Measurements from ENCODE around the gene ADAMTSL1.

Gene ADAMTSL1

DNA sequence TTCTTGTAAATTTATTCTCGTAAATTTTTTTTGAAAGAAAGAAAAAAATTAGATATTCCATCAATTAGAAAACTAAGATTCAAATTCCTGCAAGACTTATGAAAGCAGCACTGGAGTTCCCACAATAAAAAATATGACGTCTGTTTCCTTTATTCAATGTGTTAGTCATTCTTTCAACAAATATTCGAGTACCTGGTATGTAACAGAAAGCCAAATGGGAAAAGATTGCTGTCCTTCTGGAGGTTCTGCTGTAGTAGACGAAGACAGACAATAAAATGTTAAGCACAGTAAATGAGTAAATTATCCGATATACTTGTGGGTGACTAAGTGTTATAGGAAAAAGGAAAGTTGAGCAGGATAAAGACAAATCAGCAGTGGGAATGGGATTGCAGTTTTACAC, 92.2 kb downstream of the ADAMTSL1 start:
- no peak for DNase-seq

DNA sequence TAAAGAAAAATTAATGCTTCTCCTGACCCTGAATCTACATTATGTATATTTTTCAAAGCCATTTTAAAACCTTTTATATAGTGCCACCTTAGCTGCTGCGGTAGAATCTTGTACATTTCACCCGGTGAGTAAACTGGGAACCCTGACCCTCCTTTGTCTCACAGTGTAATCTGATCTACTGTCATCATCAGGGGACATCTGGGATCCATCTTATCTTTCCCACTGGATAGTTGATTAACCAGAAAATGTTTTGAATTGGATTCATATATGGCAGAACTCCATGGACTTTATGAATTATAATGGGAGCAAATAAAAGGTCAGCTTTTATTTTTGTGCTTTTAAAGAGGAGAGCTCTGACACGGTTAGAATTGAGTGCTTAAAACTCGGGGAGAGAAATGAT, 95.0 kb downstream of the ADAMTSL1 start:
- no peak for DNase-seq

DNA sequence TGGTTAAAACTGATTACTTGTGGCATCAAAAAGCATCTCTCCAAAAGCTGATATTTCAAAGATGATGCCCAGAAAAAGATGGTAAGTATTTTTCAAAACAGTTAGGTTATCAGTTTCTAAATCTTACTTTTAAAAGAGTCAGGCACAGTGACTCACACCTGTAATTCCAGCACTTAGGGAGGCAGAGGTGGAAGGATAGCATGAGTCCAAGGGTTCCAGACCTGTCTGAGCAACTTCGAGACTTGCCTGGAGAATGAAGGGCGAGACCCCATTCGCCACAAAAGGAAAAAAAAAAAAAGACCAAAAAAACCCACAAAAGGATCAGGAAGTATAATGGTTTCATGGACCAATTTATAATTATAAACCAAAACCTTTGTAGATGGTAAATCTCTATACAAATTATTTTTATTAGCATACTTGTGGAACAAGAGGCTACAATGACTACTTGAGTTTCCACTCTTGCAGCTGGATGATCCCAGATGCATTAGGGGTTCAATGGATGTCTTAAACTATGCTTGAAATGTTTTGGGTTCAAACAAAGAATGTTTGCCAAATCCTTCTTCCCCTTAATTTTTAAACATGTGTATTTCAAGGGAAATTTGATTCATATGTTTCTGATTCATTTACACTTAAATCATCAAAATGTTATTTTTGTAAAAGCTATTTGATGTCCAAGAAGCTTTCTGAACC, 96.1 kb downstream of the ADAMTSL1 start:
- DNase-seq, result no peak

DNA sequence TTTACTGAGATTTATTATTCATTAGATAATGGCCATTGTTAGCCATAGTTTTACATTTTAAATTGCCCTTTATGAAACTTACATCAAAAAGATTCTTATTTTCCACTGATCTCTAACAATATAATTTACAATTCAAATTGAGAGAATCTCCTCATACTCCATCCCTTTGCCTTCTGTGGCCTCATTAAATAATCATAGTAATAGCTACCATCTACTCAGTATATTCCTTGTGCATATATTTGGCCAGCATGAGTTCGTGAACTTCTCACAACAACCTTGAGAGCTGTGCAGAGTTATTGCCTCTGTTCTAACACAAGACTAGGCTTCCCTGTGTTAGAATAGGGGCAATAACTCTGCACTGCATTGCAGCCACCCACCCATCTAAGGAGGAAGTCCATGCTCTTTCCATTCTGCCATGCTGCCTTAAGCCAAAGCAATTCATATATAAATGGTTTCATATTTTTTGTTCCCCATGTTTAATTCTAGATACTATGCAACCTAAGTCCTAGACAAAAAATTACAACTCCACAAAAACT, 99.1 kb downstream of the ADAMTSL1 start:
- DNase-seq, result no peak

DNA sequence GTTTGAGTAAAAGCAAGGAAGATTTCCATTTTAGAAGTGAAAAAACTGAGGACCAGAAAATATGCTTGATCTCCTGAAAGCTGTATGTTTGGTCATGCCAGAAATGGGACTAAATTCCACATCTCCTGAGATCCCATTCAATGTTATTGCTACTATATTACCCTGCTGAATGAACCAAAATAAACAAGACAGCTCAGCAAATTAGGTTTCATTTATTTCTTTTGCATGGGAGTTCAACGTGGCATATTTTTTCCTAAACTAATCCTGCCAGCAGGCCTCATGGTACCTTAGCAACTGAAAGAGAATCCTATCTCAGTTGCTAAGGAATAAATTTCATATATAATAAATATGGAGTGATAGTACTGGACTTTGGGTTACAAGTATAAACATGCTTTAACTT, 101.7 kb downstream of the ADAMTSL1 start:
- DNase-seq, result no peak

DNA sequence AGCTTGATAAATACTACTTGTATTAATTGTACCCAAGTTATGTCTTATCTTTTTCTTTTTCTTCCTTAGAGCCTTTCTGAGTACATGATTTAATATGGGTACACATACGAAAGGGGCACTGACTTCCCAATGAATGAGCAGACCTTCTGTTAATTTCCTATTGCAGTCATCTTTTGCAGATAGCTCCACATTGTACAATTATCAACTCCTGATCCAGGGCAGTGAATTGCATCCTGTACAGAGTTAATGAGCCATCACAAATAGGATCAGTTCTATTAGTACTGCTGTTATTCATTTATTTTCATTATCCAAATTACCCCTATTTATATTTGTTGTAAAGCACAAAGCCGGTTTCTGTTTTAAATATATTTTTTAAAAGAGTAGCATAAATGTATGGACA, 105.6 kb downstream of the ADAMTSL1 start:
- DNase-seq, result no peak

DNA sequence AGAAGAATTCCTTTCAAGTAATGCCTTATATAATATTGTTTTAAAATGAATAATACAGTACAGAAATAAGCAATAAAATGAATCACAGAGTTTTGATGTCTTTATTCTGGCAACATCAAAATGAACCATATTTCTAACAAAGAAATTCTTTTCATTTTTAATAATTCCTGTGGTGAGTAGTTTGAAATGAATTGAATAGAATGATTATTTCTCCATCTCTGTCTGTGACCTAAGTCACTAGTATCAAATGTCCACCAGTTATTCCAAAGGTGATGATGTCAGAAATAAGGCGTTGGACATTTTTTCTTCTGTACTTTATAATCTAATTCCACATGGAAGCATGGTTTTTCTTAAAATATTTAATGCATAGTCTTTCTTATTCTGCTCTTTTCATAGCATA, 106.2 kb downstream of the ADAMTSL1 start:
- no peak for DNase-seq

DNA sequence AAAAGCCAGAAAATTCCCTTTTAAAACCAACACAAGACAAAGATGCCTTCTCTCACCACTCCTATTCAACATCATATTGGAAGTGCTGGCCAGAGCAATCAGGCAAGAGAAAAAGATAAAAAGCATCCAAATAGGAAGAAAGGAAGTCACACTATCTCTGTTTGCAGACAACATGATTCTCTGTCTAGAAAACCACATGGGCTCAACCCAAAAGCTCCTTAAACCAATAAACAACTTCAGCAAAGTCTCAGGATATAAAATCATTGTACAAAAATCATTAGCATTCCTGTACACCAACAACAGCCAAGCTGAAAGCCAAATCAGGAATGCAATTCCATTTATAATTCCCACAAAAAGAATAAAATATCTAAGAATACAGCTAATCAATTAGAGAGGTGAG, 112.0 kb downstream of the ADAMTSL1 start:
- DNase-seq, result no peak

DNA sequence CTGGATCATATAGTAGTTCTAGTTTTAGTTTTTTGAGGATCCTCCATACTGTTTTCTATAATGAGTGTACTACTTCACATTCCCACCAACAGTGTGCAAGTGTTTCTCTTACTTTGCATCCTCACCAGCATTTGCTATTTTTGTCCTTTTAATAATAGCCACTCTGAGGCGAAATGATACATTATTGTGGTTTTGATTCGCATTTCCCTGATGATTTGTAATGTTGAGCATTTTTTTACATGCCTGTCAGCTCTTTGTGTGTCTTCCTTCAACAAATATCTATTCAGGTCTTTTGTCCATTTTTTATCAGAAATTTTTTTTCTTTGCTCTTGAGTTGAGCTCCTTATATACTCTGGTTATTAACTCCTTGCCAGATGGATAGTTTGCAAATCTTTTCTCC, 114.0 kb downstream of the ADAMTSL1 start:
- no peak for DNase-seq

DNA sequence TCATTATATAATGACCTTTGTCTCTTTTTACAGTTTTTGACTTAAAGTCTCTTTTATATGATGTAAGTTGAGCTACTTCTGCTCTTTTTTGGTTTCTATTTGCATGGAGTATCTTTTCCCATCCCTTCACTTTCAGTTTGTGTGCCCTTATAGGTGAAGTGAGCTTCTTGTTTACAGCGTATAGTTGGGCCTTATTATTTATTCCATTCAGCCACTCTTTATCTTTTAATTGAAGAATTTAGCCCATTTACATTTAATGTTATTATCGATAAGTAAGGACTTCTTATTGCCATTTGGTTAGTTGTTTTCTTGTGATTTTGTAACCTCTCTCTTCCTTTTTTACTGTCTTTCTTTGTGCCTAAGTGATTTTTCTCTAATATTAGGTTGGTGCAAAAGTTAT, 117.3 kb downstream of the ADAMTSL1 start:
- DNase-seq, result no peak

DNA sequence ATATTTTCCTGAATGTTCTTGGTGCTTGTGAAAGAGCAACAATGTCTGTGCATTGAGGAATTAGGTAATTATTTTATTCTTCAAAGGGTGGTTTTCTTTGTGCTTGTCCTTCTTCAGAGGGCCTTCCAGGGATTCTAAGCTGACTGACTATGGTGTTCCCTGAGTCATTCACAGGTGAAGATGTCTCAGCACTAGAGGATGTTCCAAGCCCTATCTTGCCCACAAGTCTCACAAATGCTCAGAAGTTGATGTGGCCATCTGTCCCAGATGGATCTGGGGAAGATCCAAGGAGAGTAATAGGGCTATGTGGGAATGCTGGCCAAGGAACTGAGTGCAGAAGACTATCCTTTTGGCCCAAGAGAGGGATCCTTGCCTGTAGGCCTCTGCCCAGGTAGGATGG, 120.9 kb downstream of the ADAMTSL1 start:
- DNase-seq, result no peak

DNA sequence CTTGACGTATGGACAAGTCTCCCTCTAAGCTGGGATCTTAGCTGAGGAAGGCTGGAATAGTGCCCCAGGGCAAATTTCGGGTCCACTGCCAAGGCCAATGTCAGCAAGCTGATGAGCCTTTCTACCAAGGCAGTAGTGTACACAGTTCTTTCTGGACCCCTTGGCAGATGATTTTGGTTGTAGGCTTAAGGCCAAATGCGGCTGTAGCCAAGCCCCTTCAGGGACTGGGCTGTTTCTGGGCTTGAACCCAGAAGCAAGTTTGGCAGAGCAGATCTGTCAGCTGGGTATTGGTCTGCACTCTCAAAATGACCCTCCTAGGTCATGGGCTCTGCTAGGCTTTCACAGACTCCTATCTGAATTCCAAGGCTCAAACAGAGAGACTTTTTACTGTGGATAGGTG, 121.6 kb downstream of the ADAMTSL1 start:
- no peak for DNase-seq

DNA sequence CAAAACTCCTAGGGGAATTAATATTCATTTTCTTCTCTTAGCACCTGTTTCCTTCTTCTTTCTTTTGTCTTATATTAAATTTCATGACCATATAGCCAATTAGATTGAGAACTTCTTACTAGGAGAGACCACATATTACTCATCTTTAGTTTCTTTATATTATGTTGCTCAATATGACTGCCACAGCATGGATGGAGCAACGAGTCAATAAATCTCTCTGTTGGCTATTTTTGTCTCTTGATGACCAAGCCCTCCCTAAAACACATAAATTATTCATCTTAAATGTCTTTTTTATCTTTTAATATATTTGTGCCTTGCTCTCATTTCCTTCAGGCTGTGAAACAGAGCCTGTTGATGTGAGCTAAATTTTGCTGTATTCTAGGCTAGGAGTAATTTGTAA, 123.0 kb downstream of the ADAMTSL1 start:
- no peak for DNase-seq

DNA sequence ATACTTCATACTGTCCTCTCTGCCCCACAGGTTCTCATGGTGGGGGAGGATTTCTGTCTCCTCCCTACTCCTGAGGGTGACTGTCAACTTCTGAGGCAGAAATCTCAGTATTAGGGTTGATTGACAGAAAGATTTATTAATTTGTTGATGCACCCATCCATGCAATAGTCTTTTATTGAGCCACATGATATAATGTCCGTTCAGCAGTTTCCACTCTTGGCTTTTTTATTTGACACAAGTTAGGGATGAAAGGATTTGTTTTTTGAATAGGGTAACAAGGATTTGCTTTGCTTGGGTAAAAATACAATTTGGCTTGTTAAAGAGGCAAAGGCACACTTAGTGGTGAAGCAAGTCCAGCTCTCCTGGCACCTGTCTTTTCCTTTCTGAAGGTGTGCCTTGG, 125.0 kb downstream of the ADAMTSL1 start:
- no peak for DNase-seq

DNA sequence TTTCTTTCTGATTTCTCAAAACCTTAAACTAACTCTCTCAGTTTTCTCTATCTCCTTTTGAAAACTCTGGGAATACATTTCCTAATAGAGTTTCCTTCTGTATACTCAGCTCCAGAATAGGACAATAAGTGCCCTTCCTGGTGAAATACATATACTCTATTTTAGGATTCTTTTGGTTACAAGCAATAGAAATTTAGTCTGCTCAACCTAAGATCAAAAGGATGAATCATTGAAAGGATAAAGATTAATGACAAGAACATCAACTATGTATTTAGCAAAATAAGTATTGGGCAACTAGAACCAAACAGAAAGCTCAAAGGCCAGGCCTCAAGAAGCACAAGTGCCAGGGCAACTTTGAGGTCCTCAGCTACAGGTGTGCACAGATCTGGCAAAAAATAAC, 127.1 kb downstream of the ADAMTSL1 start:
- DNase-seq, result no peak

DNA sequence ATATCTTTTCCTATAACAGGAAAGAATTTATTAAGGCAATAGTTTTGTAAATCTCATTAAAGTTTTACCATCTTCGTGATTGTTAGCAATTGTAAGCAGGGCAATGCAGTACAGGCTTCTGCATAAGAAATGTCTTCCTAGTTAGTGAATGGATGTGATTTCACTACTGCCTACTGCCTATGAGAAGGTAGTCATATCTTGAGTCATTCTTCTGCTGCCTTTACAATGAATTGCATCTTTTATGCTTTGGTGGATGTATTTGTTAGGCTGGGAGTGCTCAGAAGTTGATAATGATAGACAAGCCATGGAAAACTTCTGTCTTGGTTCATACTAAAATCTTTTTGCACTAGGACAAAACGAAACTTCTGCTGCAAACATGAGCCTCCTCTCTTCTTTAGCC, 128.0 kb downstream of the ADAMTSL1 start:
- DNase-seq, result no peak

DNA sequence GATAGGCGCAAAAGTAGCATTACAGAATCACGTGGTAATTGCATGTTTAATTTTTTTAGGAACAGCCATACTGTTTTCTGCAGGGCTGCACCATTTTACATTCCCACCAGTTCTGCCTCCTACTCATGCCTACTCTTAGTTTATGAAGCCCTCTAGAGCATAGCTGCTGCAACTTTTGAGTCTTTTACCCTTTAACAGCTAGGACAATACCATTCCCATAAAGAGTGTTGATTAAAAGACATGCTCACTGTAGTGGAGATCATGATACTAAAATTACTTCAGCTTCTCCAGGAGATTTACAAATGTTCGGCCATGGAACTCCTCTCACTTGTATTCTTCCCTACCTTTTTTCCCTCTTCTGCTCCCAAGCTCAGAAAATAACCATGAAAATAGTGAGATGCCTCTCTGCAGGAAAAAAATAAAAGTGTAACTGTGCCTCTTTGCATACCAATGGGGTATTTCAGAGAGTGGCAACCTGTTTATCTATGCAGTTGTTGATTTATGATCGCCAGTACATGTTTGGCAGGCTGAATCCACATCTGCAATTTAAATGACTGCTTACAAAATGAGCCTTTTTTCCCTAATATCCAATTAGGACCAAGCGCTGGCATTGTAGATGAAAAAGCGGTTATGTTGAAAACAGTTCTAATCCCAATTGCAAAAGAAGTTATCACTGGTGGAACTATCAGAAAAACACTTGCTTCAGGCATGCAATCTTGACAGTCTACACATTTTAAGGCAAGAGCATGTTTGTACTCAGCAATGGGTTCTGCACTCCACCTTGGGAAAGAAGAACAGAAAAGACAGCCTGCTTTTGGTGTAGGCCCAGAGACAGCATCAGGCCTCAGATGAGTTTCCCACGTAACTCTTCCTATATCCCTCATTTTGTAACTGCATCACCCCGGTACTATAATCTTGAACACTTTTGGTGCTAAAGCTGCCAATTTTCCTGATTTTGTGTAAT, 131.1 kb downstream of the ADAMTSL1 start:
- DNase-seq, result no peak

DNA sequence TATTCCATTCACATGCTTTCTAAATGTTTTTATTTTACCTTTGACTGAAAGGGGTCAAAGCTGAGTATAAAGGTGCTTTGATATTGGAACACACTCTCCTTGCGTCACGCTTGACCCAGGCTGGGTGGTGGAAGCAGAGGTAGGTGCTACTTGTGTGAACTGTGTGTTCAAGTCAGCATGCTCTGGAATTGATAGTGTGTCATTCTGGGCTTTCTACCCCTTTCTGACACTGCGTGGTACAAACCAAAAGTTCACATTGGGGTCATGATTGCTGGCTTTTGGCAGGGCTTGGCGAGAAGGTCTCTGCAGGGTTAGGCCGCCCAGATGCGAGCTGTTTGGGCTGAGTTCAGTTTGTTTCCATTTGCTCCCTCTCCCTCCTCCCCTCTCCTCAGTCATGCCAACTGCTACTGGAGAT, 131.8 kb downstream of the ADAMTSL1 start:
- DNase-seq, result no peak

DNA sequence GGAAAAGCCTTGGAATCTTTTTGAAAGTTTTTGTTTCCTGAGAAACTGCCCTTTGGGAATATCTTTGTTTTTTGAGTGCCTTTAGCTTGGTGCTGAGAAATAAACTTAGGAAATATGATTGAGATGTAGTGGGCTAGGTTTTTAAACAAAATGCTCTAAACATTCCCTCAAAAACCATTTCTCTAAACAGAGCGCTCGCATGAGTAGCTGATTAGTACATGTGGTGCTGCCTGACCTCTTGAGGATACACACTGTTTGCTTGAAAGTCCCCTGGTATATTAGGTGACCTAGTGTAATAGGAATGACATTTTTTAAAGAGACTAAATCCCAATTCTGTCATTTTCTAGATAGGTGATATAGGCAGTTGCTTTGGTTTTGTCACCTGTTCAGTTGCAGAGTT, 132.3 kb downstream of the ADAMTSL1 start:
- DNase-seq, result no peak

DNA sequence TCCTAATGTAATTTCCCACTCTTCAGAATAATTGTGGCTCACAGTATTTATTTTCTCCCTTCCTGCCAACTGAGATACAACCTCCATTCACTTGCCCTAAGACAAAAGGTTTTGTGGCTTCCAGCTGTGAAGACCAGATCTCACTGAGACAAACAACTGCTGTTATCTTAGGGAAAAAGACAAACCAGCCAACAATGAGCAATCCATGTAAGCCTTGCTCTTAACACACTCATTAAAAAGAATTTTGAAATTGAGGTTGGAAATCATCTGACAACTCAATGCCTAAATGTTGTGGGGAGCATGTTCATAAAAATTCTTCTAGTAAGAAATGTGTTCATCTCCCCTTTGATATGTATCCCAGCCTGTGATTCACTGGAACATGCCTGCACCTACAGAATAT, 132.9 kb downstream of the ADAMTSL1 start:
- no peak for DNase-seq

DNA sequence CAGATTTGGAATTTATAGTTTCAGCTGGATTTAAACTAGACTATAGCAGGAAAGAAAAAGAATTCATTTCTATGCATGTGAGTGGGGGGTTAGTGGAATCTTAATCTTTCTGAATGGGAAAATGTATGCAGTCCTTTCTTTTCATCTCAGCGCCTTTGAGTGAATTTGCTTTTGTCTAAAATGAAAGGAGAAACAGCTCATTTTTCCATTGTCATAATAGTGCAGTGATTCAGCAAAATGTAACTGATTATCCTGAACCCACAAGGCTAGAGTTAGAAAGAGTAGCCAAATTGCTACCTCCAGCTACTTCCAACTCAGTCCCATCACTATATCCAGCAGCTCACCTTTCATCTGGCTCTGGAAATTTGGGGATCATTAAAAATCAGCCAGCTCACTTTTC, 134.4 kb downstream of the ADAMTSL1 start:
- no peak for DNase-seq

DNA sequence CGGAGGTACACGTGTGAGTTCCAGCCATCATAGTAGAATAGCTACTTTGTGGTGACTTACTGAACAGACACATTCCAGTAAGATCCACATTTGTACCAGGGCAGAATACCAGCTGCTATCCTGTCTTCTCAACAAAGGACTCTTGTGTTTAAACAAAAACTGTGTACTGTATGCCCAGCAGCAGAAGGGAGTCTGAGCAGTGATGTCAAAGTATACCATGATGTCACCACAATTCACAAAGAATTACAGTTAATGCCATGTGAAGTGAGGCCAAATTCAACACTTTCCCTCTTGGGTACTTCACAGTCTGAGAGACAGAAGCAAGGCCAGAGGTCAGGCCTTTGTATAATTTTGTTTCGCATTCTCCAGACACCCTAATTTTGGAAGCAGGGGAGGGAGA, 137.0 kb downstream of the ADAMTSL1 start:
- DNase-seq, result peak; percentile 41

DNA sequence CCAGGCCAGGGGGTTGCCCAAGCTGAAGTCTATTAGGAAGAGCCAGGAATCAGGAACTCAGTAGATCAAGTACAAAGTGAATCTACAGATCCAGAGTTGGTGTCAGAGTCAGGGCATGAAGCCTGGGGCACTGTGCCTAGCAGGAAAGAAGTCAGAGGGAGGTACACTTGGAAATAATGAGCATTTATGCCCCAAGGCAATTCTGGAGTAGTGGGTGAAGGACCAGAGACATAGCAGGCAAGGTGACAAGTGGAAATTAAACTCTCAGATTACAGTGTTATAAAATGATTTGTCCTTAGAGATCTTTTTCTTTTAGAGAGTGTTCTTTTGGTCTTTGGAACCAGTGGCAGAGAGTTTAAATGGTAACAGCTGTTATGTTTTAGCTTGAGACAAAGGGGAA, 138.0 kb downstream of the ADAMTSL1 start:
- peak; percentile 61 for DNase-seq

DNA sequence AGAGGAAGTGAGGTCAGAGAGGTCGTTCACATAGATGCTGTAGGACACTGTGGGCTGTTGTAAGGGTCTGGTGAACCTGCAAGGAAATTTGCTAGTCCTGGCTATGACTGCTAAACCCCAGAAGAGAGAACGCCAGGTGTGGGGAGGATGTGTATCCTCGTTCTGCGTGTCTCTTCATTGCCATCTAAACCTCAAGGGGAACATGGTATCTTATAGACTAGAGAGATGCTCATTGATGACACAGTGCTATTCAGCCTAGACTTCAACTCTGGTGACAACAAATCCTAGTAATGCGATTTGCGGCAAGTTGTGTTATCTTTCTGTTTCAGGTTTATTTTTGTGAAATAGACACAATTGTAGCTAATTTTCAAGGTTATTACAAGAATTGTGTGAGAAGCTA, 140.2 kb downstream of the ADAMTSL1 start:
- no peak for DNase-seq
